ENCODE data around the gene AKAP6. TPM values are rescaled to one million over a fixed set of nuclear protein-coding genes. Genes with fewer than 3 reads are reported as not detected.

The AKAP6 gene
- total and polyA plus RNA-seq, 4 donors, result 0.42 to 3.2 (median 1.7) TPM

GRCh38 chr14:32453857-32454810 lies 125.0 kb downstream of the AKAP6 start:
- H3K36me3 ChIP-seq (ENCODE audit: control insufficient read depth in 4 of 4, insufficient read depth in 3 of 4, low read depth in 1 of 4, low read length in 3 of 4), result no peaks in the 10 kb centered on the region
- no peaks in the 10 kb centered on the region for H3K27me3 ChIP-seq (ENCODE audit: control insufficient read depth in 4 of 4, insufficient read depth in 4 of 4, low read length in 3 of 4)
- no peak overlapping the region for H3K9ac ChIP-seq (ENCODE audit: low read depth in 1 of 2, low read length in 2 of 2)
- TF ChIP-seq SP1 (IDR thresholded peaks at IDR 0.05) (no peak), HNF4A (conservative IDR thresholded peaks at IDR 0.05) (no peak), FOXA1 (IDR thresholded peaks at IDR 0.05) (no peak)
- H3K27ac ChIP-seq (ENCODE audit: low read depth in 1 of 2, low read length in 2 of 2), result no peak overlapping the region
- no peaks in the 10 kb centered on the region for H3K4me1 ChIP-seq (ENCODE audit: control insufficient read depth in 4 of 4, insufficient read depth in 4 of 4, low read length in 3 of 4)
- no peak overlapping the region for H3K4me3 ChIP-seq (ENCODE audit: low read depth in 1 of 3, low read length in 3 of 3)
- WGBS, result 90% methylated on average over 9 of the region's 9 CpGs
- DNase-seq (ENCODE audit: low spot score), result no peak
- no peaks in the 10 kb centered on the region for H3K9me3 ChIP-seq (ENCODE audit: control insufficient read depth in 4 of 4, low read length in 3 of 4)

- no peaks in the 10 kb centered on the region for H3K36me3 ChIP-seq (ENCODE audit: control insufficient read depth in 4 of 4, insufficient read depth in 3 of 4, low read depth in 1 of 4, low read length in 3 of 4)
- 73% methylated on average over 5 of the region's 5 CpGs for WGBS
- H3K4me1 ChIP-seq (ENCODE audit: control insufficient read depth in 4 of 4, insufficient read depth in 4 of 4, low read length in 3 of 4), result no peaks in the 10 kb centered on the region
- TF ChIP-seq HNF4A (conservative IDR thresholded peaks at IDR 0.05) (no peak), FOXA1 (IDR thresholded peaks at IDR 0.05) (no peak), HNF4G (IDR thresholded peaks at IDR 0.05) (no peak), YY1 (IDR thresholded peaks at IDR 0.05) (no peak), ZBTB33 (IDR thresholded peaks at IDR 0.05) (no peak), SP1 (IDR thresholded peaks at IDR 0.05) (no peak), EGR1 (IDR thresholded peaks at IDR 0.05; ENCODE audit: low read depth in 2 of 2) (no peak), RXRA (IDR thresholded peaks at IDR 0.05) (peak in 1 of 2 donors; percentile 20), NR2F2 (IDR thresholded peaks at IDR 0.05) (peak; percentile 58), MAX (IDR thresholded peaks at IDR 0.05) (no peak), CTCF (IDR thresholded peaks at IDR 0.05; ENCODE audit: low read depth, low read length, missing input control) (no peak), GABPA (IDR thresholded peaks at IDR 0.05 in 1 of 2, conservative IDR thresholded peaks at IDR 0.05 in 1 of 2) (no peak), TAF1 (conservative IDR thresholded peaks at IDR 0.05) (no peak), ATF3 (IDR thresholded peaks at IDR 0.05) (no peak), JUND (IDR thresholded peaks at IDR 0.05) (no peak), FOXA2 (IDR thresholded peaks at IDR 0.05) (no peak)
- peak overlapping the region in 1 of 2 donors; percentile 5 for H3K27ac ChIP-seq (ENCODE audit: low read depth in 1 of 2, low read length in 2 of 2)
- no peak overlapping the region for H3K9ac ChIP-seq (ENCODE audit: low read depth in 1 of 2, low read length in 2 of 2)
- no peaks in the 10 kb centered on the region for H3K9me3 ChIP-seq (ENCODE audit: control insufficient read depth in 4 of 4, low read length in 3 of 4)
- DNase-seq (ENCODE audit: low spot score), result no peak
- no peak overlapping the region for H3K4me3 ChIP-seq (ENCODE audit: low read depth in 1 of 3, low read length in 3 of 3)
- H3K27me3 ChIP-seq (ENCODE audit: control insufficient read depth in 4 of 4, insufficient read depth in 4 of 4, low read length in 3 of 4), result no peaks in the 10 kb centered on the region
Observed at GRCh38 chr14:32457213-32457920, 128.3 kb downstream of the AKAP6 start.
